ENCODE measurements around the gene METTL24. TPM values are rescaled to one million over a fixed set of nuclear protein-coding genes. Genes with fewer than 3 reads are reported as not detected.

Gene METTL24
- total and polyA plus RNA-seq, 2 of the 8 experiments (the other 6 are each of a cell fraction or from before 2014, with no cell fraction given) = 0.30 to 0.39 TPM

DNA sequence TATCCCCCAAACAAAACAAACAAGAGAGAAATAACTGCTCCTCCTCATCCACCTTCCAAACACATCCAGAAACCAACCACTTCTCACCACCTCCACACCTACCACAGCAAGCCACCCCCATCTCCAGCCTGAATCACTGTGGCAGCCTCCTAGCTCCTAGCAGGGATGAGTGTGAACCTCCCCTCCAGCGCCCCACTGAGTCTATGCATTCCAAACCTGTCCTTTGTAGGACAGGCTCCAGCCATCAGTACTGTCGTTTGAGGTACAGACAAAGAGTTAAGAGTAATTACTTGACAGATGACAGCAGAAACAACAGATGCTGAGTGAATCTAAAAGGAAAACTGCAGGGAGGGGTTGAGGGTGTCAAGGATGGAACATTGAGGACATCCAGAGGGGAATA, 2.4 kb downstream of the METTL24 start:
- peaks cover 8 to 24% (median 18%) of the 10 kb centered on the region in 4 experiments for H3K27me3 ChIP-seq (replicated peaks in 1 of 4; ENCODE audit: control insufficient read depth in 3 of 4, extremely low read depth in 1 of 4, insufficient read depth in 3 of 4, low read length in 3 of 4)
- no peaks in the 10 kb centered on the region for H3K79me2 ChIP-seq (ENCODE audit: control insufficient read depth in 1 of 2, insufficient read depth in 2 of 2, low read length in 2 of 2)
- 0 out of 2 replicates have a peak overlapping the region, but pooled peaks have one; percentile 1 for H2AK5ac ChIP-seq (ENCODE audit: low read depth, low read length)
- no peak overlapping the region for H2BK5ac ChIP-seq (ENCODE audit: low read depth, low read length)
- no peak overlapping the region for H3K27ac ChIP-seq (ENCODE audit: low read depth, low read length)
- peak overlapping the region; percentile 93 for H2BK12ac ChIP-seq (ENCODE audit: low read depth, low read length)
- H3K4ac ChIP-seq (replicated peaks; ENCODE audit: insufficient read length, low read depth, low read length) = no peak overlapping the region
- ChIA-PET CTCF (ENCODE audit: partially characterized antibody) (interaction anchor here (0.8 to 1.5 kb wide), 3 partner anchors 11 to 35 kb away, joined by 3 read pairs; no protein-coding TSS in a partner anchor), POLR2A (ENCODE audit: partially characterized antibody) (interaction anchor here (0.7 to 1.3 kb wide), 2 partner anchors 10 to 29 kb away, joined by 3 to 4 read pairs; no protein-coding TSS in a partner anchor)
- no peak overlapping the region for H2BK20ac ChIP-seq (ENCODE audit: low read length)
- WGBS, 2 experiments (ENCODE audit: extremely low coverage in 1 of 2, insufficient coverage in 1 of 2, insufficient read length in 1 of 2, insufficient replicate concordance in 2 of 2, low coverage in 1 of 2, low lambda C conversion rate in 2 of 2, missing lambda C conversion rate in 1 of 2) = 40% methylated on average over 2 of the region's 2 CpGs; no CpG with 5 or more reads in 1 of the 2 experiments
- DNase-seq (ENCODE audit: low read depth in 1 of 2, low spot score in 2 of 2) (no peak), FAIRE-seq (no peak)
- TF ChIP-seq ATF2 (IDR thresholded peaks at IDR 0.05; ENCODE audit: low read length) (no peak), KDM4A (IDR thresholded peaks at IDR 0.05; ENCODE audit: low read depth, low read length, severe bottlenecking) (no peak), CEBPB (IDR thresholded peaks at IDR 0.05; ENCODE audit: low read depth, low read length) (no peak), SIN3A (conservative IDR thresholded peaks at IDR 0.05 in 1 of 2, IDR thresholded peaks at IDR 0.05 in 1 of 2; ENCODE audit: low read depth in 1 of 2, low read length in 2 of 2) (0 out of 4 replicates have a peak, but pooled peaks of 1 of the 2 experiments have one; percentile 21), FOSL1 (IDR thresholded peaks at IDR 0.05; ENCODE audit: insufficient read depth, low read depth, low read length) (no peak), POLR2A (IDR thresholded peaks at IDR 0.05; ENCODE audit: control extremely low read depth in 1 of 2, low read depth in 2 of 2, low read length in 2 of 2) (no peak), MAFK (IDR thresholded peaks at IDR 0.05; ENCODE audit: low read depth, low read length) (no peak), SIRT6 (IDR thresholded peaks at IDR 0.05; ENCODE audit: low read length) (no peak)
- H3K79me1 ChIP-seq (ENCODE audit: low read depth, low read length) = no peaks in the 10 kb centered on the region
- no peaks in the 10 kb centered on the region for H3K36me3 ChIP-seq (ENCODE audit: control insufficient read depth in 2 of 4, insufficient read depth in 4 of 4, low read length in 3 of 4)
- H4K91ac ChIP-seq (replicated peaks; ENCODE audit: insufficient read length, low read length) = no peak overlapping the region
- no peak overlapping the region for H4K5ac ChIP-seq (ENCODE audit: insufficient read length, low read depth, low read length)
- H3K9ac ChIP-seq (replicated peaks in 1 of 4; ENCODE audit: extremely low read depth in 1 of 4, low read depth in 3 of 4, low read length in 3 of 4) = no peak overlapping the region
- no peak overlapping the region for H3K56ac ChIP-seq (replicated peaks; ENCODE audit: insufficient read length, low read depth, low read length)
- no peak overlapping the region for H2BK120ac ChIP-seq (replicated peaks; ENCODE audit: low read depth, low read length)
- peaks cover 13 to 27% (median 23%) of the 10 kb centered on the region in 4 experiments for H3K4me1 ChIP-seq (replicated peaks in 1 of 4; ENCODE audit: control insufficient read depth in 3 of 4, insufficient read depth in 4 of 4, low read length in 3 of 4)
- H3K23me2 ChIP-seq (ENCODE audit: low read depth, low read length) = peaks cover 4% of the 10 kb centered on the region; the same call in 1 of the 2 replicates
- H3K23ac ChIP-seq (ENCODE audit: insufficient read length) = no peak overlapping the region
- H2BK15ac ChIP-seq (ENCODE audit: low read length) = no peak overlapping the region
- peak overlapping the region in 2 of 4 experiments; percentile 14 to 24; a peak in 2 of 8 replicates for H3K4me3 ChIP-seq (ENCODE audit: extremely low read depth in 1 of 4, insufficient read depth in 2 of 4, low read depth in 3 of 4, low read length in 4 of 4)
- no peak overlapping the region for H2AFZ ChIP-seq (ENCODE audit: low read length)
- no peak overlapping the region for H4K8ac ChIP-seq (ENCODE audit: extremely low read depth, insufficient read depth, low read length)
- H3K4me2 ChIP-seq (ENCODE audit: insufficient read depth in 1 of 2, low read depth in 2 of 2, low read length in 2 of 2) = peak overlapping the region; percentile 42 to 88; a peak in 3 of 4 replicates
- H3K18ac ChIP-seq (ENCODE audit: extremely low read depth, low read length) = no peak overlapping the region
- no peaks in the 10 kb centered on the region for H4K20me1 ChIP-seq (replicated peaks in 1 of 2; ENCODE audit: control insufficient read depth in 1 of 2, insufficient read depth in 2 of 2, low read length in 2 of 2)
- no peaks in the 10 kb centered on the region for H3K9me3 ChIP-seq (ENCODE audit: insufficient read depth in 2 of 2, low read depth in 1 of 2, low read length in 1 of 2)
- H3K14ac ChIP-seq (ENCODE audit: insufficient read length) = no peak overlapping the region
